HepG2 (cell line): ENCODE data around the gene DNAH9. TPM values are rescaled to one million over a fixed set of nuclear protein-coding genes. Genes with fewer than 3 reads are reported as not detected.
A peak's percentile ranks its signal among the peaks of the same experiment; 100 is the strongest.

Experiments
- DNMT1 ChIP-seq: sonication (generic); formaldehyde crosslinking; IDR thresholded peaks from 2 replicates; pipeline ENCODE4 v1.5.1; 2020; ENCODE audit warnings: mild to moderate bottlenecking, missing genetic modification reagents
- DRAP1 ChIP-seq: IDR thresholded peaks from 2 replicates; pipeline ENCODE4 v1.6.1; 2016; ENCODE audit warnings: missing genetic modification reagents, missing compliant biosample characterization
- FOXP1 ChIP-seq, 2 experiments: fragments of 450-650 bp in 1 of 2; IDR thresholded peaks; 2 replicates each; pipeline ENCODE4 v1.6.1; 2017 to 2018; ENCODE audit warnings: antibody characterized with exemption in 1 of 2
- HDAC1 ChIP-seq: sonication (generic); formaldehyde crosslinking; IDR thresholded peaks from 2 replicates; pipeline ENCODE4 v1.5.1; 2020; ENCODE audit warnings: mild to moderate bottlenecking, missing genetic modification reagents
- HNF4A ChIP-seq: sonication (generic); formaldehyde crosslinking; IDR thresholded peaks from 2 replicates; pipeline ENCODE4 v1.4.0; 2020; ENCODE audit warnings: missing genetic modification reagents
- IKZF1 ChIP-seq: fragments of 450-650 bp; IDR thresholded peaks from 2 replicates; pipeline ENCODE4 v1.7.1; 2016
- MED1 ChIP-seq: sonication (generic); formaldehyde crosslinking; IDR thresholded peaks from 2 replicates; pipeline ENCODE4 v1.4.0; 2020; ENCODE audit warnings: missing genetic modification reagents
- SALL1 ChIP-seq: sonication (generic); formaldehyde crosslinking; IDR thresholded peaks from 2 replicates; pipeline ENCODE4 v1.8.0; 2022; ENCODE audit warnings: mild to moderate bottlenecking, missing genetic modification reagents
- TAF1 ChIP-seq: sonication (generic); formaldehyde crosslinking; IDR thresholded peaks from 2 replicates; pipeline ENCODE4 v1.4.0; 2020; ENCODE audit warnings: missing genetic modification reagents
- TBX2 ChIP-seq: sonication (generic); formaldehyde crosslinking; IDR thresholded peaks from 2 replicates; pipeline ENCODE4 v1.5.0; 2020; ENCODE audit warnings: missing genetic modification reagents, mild to moderate bottlenecking, borderline replicate concordance
- TCF7L2 ChIP-seq: IDR thresholded peaks from 2 replicates; pipeline ENCODE4 v1.6.1; 2011; ENCODE audit warnings: mild to moderate bottlenecking, low read depth, low read length, moderate library complexity
- TEAD3 ChIP-seq: optimal IDR thresholded peaks from 2 replicates; pipeline ENCODE3; 2016; ENCODE audit warnings: borderline replicate concordance
- ZNF292 ChIP-seq: sonication (generic); formaldehyde crosslinking; IDR thresholded peaks from 2 replicates; pipeline ENCODE4 v1.8.1; 2022; ENCODE audit warnings: mild to moderate bottlenecking, low read depth, missing genetic modification reagents, borderline replicate concordance
- ZNF331 ChIP-seq: sonication (generic); formaldehyde crosslinking; IDR thresholded peaks from 2 replicates; pipeline ENCODE4 v1.4.0; 2020; ENCODE audit warnings: missing genetic modification reagents
- ZNF782 ChIP-seq: sonication (generic); formaldehyde crosslinking; IDR thresholded peaks from 2 replicates; pipeline ENCODE4 v1.4.0; 2020; ENCODE audit warnings: missing genetic modification reagents, mild to moderate bottlenecking, borderline replicate concordance
- polyA plus RNA-seq, 8 experiments: library from polyadenylated mRNA; depleted of rRNA in 3 of 8; stranded (reverse) in 7 of 8; unstranded in 1 of 8; fragments of >200 nt; fragmentation: Illumina TruSeq in 4 of 8; extraction: Trizol in 4 of 8; gene quantifications; 2 replicates each; pipeline versions ENCODE4 v1.2.1 to v1.2.3, GENCODE V29; 2011 to 2016; ENCODE audit warnings: low read depth in 4 of 8, missing spikeins in 1 of 8, mixed read lengths in 1 of 8; ENCODE audit not compliant: insufficient read depth in 1 of 8
- total RNA-seq, 5 experiments: library from RNA; depleted of rRNA; stranded (reverse); fragments of >200 nt; fragmentation: Illumina TruSeq; extraction: Trizol; gene quantifications; 2 replicates each; pipeline ENCODE4 v1.2.3, GENCODE V29; 2016; ENCODE audit warnings: low read depth in 1 of 5
- TF ChIP-seq, protein P1 (sequence below): sonication (generic); formaldehyde crosslinking; IDR thresholded peaks from 2 replicates; pipeline ENCODE4 v1.5.1; 2020; ENCODE audit warnings: mild to moderate bottlenecking, missing genetic modification reagents, borderline replicate concordance
- TF ChIP-seq, protein P2 (sequence below): IDR thresholded peaks from 2 replicates; pipeline ENCODE4 v1.4.0; 2020; ENCODE audit warnings: mild to moderate bottlenecking, missing genetic modification reagents
- TF ChIP-seq, protein P3 (sequence below): sonication (generic); formaldehyde crosslinking; IDR thresholded peaks from 2 replicates; pipeline ENCODE4 v1.5.0; 2020; ENCODE audit warnings: mild to moderate bottlenecking, missing genetic modification reagents, moderate library complexity

The DNAH9 gene
- total and polyA plus RNA-seq, 2 of the 13 experiments (the other 11 are each of a cell fraction or from before 2014, with no cell fraction given), result not detected

GRCh38 chr17:11986179-11986941 lies 388.1 kb downstream of the DNAH9 start (continued):
- TF ChIP-seq, protein P1, sequence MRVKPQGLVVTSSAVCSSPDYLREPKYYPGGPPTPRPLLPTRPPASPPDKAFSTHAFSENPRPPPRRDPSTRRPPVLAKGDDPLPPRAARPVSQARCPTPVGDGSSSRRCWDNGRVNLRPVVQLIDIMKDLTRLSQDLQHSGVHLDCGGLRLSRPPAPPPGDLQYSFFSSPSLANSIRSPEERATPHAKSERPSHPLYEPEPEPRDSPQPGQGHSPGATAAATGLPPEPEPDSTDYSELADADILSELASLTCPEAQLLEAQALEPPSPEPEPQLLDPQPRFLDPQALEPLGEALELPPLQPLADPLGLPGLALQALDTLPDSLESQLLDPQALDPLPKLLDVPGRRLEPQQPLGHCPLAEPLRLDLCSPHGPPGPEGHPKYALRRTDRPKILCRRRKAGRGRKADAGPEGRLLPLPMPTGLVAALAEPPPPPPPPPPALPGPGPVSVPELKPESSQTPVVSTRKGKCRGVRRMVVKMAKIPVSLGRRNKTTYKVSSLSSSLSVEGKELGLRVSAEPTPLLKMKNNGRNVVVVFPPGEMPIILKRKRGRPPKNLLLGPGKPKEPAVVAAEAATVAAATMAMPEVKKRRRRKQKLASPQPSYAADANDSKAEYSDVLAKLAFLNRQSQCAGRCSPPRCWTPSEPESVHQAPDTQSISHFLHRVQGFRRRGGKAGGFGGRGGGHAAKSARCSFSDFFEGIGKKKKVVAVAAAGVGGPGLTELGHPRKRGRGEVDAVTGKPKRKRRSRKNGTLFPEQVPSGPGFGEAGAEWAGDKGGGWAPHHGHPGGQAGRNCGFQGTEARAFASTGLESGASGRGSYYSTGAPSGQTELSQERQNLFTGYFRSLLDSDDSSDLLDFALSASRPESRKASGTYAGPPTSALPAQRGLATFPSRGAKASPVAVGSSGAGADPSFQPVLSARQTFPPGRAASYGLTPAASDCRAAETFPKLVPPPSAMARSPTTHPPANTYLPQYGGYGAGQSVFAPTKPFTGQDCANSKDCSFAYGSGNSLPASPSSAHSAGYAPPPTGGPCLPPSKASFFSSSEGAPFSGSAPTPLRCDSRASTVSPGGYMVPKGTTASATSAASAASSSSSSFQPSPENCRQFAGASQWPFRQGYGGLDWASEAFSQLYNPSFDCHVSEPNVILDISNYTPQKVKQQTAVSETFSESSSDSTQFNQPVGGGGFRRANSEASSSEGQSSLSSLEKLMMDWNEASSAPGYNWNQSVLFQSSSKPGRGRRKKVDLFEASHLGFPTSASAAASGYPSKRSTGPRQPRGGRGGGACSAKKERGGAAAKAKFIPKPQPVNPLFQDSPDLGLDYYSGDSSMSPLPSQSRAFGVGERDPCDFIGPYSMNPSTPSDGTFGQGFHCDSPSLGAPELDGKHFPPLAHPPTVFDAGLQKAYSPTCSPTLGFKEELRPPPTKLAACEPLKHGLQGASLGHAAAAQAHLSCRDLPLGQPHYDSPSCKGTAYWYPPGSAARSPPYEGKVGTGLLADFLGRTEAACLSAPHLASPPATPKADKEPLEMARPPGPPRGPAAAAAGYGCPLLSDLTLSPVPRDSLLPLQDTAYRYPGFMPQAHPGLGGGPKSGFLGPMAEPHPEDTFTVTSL (CRISPR knock-in tag), result peak; percentile 76; the same call in 1 of the 2 replicates
- no peak for TF ChIP-seq FOXP1 (IDR thresholded peaks at IDR 0.05)
- peak; percentile 30; the same call in 1 of the 2 replicates for TF ChIP-seq FOXP1 (CRISPR knock-in tag; IDR thresholded peaks at IDR 0.05)
- TF ChIP-seq, protein P2, sequence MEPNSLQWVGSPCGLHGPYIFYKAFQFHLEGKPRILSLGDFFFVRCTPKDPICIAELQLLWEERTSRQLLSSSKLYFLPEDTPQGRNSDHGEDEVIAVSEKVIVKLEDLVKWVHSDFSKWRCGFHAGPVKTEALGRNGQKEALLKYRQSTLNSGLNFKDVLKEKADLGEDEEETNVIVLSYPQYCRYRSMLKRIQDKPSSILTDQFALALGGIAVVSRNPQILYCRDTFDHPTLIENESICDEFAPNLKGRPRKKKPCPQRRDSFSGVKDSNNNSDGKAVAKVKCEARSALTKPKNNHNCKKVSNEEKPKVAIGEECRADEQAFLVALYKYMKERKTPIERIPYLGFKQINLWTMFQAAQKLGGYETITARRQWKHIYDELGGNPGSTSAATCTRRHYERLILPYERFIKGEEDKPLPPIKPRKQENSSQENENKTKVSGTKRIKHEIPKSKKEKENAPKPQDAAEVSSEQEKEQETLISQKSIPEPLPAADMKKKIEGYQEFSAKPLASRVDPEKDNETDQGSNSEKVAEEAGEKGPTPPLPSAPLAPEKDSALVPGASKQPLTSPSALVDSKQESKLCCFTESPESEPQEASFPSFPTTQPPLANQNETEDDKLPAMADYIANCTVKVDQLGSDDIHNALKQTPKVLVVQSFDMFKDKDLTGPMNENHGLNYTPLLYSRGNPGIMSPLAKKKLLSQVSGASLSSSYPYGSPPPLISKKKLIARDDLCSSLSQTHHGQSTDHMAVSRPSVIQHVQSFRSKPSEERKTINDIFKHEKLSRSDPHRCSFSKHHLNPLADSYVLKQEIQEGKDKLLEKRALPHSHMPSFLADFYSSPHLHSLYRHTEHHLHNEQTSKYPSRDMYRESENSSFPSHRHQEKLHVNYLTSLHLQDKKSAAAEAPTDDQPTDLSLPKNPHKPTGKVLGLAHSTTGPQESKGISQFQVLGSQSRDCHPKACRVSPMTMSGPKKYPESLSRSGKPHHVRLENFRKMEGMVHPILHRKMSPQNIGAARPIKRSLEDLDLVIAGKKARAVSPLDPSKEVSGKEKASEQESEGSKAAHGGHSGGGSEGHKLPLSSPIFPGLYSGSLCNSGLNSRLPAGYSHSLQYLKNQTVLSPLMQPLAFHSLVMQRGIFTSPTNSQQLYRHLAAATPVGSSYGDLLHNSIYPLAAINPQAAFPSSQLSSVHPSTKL (CRISPR knock-in tag), result peak; percentile 40; the same call in 1 of the 2 replicates
- TF ChIP-seq ZNF292 (CRISPR knock-in tag), result peak; percentile 41; the same call in 1 of the 2 replicates
- TF ChIP-seq ZNF331 (CRISPR knock-in tag), result no peak
- peak; percentile 67 for TF ChIP-seq TBX2 (CRISPR knock-in tag)
- TF ChIP-seq TAF1, result no peak
- TF ChIP-seq ZNF782 (CRISPR knock-in tag), result no peak
- peak; percentile 51; the same call in 1 of the 2 replicates for TF ChIP-seq SALL1 (CRISPR knock-in tag)
- no peak for TF ChIP-seq DNMT1 (CRISPR knock-in tag)
- TF ChIP-seq, protein P3, sequence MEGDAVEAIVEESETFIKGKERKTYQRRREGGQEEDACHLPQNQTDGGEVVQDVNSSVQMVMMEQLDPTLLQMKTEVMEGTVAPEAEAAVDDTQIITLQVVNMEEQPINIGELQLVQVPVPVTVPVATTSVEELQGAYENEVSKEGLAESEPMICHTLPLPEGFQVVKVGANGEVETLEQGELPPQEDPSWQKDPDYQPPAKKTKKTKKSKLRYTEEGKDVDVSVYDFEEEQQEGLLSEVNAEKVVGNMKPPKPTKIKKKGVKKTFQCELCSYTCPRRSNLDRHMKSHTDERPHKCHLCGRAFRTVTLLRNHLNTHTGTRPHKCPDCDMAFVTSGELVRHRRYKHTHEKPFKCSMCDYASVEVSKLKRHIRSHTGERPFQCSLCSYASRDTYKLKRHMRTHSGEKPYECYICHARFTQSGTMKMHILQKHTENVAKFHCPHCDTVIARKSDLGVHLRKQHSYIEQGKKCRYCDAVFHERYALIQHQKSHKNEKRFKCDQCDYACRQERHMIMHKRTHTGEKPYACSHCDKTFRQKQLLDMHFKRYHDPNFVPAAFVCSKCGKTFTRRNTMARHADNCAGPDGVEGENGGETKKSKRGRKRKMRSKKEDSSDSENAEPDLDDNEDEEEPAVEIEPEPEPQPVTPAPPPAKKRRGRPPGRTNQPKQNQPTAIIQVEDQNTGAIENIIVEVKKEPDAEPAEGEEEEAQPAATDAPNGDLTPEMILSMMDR, result peak; percentile 26
- 0 out of 2 replicates have a peak, but pooled peaks have one; percentile 2 for TF ChIP-seq DRAP1 (CRISPR knock-in tag)
- TF ChIP-seq TCF7L2, result 0 out of 2 replicates have a peak, but pooled peaks have one; percentile 37
- TF ChIP-seq HDAC1 (CRISPR knock-in tag), result peak; percentile 50; the same call in 1 of the 2 replicates
- 0 out of 2 replicates have a peak, but pooled peaks have one; percentile 11 for TF ChIP-seq MED1 (CRISPR knock-in tag)
- peak; percentile 15 for TF ChIP-seq TEAD3 (CRISPR knock-in tag)
- peak; percentile 64 for TF ChIP-seq HNF4A (CRISPR knock-in tag)
- TF ChIP-seq IKZF1, result no peak
